Large intestine (tissue), 3 donors: ENCODE measurements around the gene SCAPER. TPM values are rescaled to one million over a fixed set of nuclear protein-coding genes. Genes with fewer than 3 reads are reported as not detected.

Experiments used
- DNase-seq, 2 donors: peaks; one replicate each; pipeline versions ENCODE4 v3.0.0 to v3.0.0-alpha.2; 2013
- H3K27ac ChIP-seq: one replicate; pipeline ENCODE4 v1.5.1; 2013; ENCODE audit warnings: low read length
- H3K27me3 ChIP-seq: 2 replicates; pipeline ENCODE4 v1.6.1; 2013; ENCODE audit warnings: low read length; ENCODE audit not compliant: control insufficient read depth, insufficient read depth
- H3K36me3 ChIP-seq: 2 replicates; pipeline ENCODE4 v1.6.1; 2013; ENCODE audit warnings: low read length; ENCODE audit not compliant: control insufficient read depth, insufficient read depth
- H3K4me1 ChIP-seq: one replicate; pipeline ENCODE4 v1.6.1; 2013; ENCODE audit warnings: low read length; ENCODE audit not compliant: control insufficient read depth, insufficient read depth
- H3K4me3 ChIP-seq: one replicate; pipeline ENCODE4 v1.5.1; 2013; ENCODE audit warnings: low read length
- H3K9me3 ChIP-seq: one replicate; pipeline ENCODE4 v1.6.1; 2013; ENCODE audit warnings: mild to moderate bottlenecking, low read depth, low read length, moderate library complexity; ENCODE audit not compliant: control insufficient read depth
- WGBS: methylation state at CpG from one replicate; pipeline ENCODE4 v1.1.5; 2013; ENCODE audit warnings: low lambda C conversion rate; ENCODE audit not compliant: insufficient coverage; 5-methylcytosine and 5-hydroxymethylcytosine counted together
- polyA plus RNA-seq: library from polyadenylated mRNA; unstranded; fragments of 120-200 nt; gene quantifications from one replicate; pipeline ENCODE4 v1.2.1, GENCODE V29; 2013

SCAPER gene
- polyA plus RNA-seq, 1 donor = 28.0 TPM

GRCh38 chr15:76354823-76355440, 550.2 kb downstream of the SCAPER start:
- Histone ChIP-seq H3K36me3 (peaks cover 13% of the 10 kb centered on the region), H3K4me1 (no peaks in the 10 kb centered on the region), H3K4me3 (no peak overlapping the region), H3K27me3 (no peaks in the 10 kb centered on the region), H3K27ac (no peak overlapping the region), H3K9me3 (no peaks in the 10 kb centered on the region)
- WGBS = 73% methylated on average over 3 of the region's 3 CpGs
- no peak for DNase-seq

DNA sequence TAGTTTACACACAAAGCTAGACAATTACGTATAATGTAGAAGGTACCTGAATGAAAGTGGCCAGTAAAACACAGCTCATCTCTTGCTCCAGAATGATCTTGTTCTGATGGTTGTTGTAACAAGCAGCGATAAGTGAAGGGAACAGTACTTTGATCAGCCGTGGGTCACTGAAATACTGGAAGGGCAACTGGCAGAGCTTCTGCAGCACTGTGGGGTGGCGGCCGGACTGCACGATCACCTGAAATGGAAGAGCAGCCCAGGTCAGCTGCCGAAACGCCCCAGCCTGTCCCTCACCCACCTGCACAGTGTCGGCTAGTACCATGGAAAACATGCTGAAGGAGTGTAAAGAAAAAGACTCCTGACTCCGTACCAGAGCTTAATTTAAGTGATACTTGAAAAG, 551.2 kb downstream of the SCAPER start:
- Histone ChIP-seq H3K27ac (no peak overlapping the region), H3K4me3 (no peak overlapping the region), H3K9me3 (no peaks in the 10 kb centered on the region), H3K36me3 (peaks cover 10% of the 10 kb centered on the region), H3K4me1 (no peaks in the 10 kb centered on the region), H3K27me3 (no peaks in the 10 kb centered on the region)
- DNase-seq = no peak
- WGBS = 100% methylated on average over 1 of the region's 10 CpGs

GRCh38 chr15:76353023-76353577, 552.0 kb downstream of the SCAPER start:
- no peak overlapping the region for H3K4me3 ChIP-seq
- peaks cover 10% of the 10 kb centered on the region for H3K36me3 ChIP-seq
- no peaks in the 10 kb centered on the region for H3K27me3 ChIP-seq
- WGBS = no CpG with 5 or more reads among the region's 1 CpG
- DNase-seq = no peak
- no peak overlapping the region for H3K27ac ChIP-seq
- H3K9me3 ChIP-seq = no peaks in the 10 kb centered on the region
- no peaks in the 10 kb centered on the region for H3K4me1 ChIP-seq

DNA sequence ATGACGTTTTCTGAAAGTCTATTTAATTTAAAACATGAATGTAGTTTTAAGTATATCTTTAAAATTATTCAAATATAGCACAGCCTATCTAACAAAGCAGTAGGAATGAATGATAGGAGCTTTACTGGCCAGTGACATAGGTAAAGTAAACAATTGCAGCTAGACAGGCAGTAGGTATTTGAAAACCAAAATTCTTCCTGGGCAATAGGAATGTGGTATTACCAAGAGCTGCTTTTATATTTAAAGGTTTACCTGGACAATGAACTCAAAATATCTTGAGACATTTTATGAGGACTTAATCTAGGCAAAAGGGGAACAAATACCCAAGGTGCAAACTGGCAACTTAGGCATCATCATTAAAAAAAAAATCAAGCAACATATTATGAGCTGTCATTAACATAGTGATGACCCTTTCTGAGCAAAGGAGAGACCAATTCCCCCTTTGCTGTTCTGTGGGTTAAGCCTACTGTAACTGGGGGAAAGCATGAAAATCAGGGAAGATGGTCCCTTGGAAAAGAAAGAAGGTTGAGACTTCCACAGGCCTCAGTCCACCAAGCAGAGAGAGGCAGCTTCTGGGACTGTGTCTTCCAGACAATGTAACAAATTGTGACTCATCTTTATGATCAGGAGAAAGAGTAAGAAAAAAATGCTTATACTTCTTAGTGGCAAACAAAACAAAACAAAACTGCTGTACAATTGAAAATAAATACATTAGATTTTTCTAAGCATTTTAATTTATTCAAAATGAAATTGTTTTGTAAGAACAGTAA, 555.7 kb downstream of the SCAPER start:
- WGBS = 71% methylated on average over 1 of the region's 1 CpG
- DNase-seq = no peak
- peaks cover 7% of the 10 kb centered on the region for H3K4me1 ChIP-seq

DNA sequence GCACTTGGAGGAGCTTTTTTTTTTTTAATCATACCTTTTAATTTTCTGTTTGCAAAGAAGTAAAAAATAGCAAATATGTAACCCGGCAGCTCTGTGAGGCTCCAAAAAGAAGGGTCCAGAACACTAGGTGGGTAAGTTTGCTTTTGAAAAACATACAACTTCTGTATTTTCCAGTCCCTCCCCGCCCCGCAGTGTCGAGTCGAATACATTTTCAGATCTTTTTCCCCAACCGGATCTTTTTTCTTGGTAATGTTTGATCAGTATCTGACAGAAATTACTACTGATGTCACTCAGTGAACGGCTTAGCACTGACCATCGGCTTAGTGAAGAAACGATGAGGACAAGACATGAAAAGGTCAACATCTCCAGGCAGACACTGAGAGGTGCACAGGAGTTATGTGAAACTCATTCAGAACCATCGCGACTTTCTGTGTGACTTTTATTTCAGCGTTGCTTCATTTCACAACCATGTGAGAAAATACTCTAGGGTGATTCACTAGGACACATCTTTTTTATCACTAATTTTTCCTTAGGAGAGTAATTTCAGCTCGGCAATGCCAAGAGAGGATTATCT, 557.6 kb downstream of the SCAPER start:
- WGBS = no CpG with 5 or more reads among the region's 13 CpGs
- Histone ChIP-seq H3K4me1 (peaks cover 7% of the 10 kb centered on the region), H3K27me3 (peaks cover 52% of the 10 kb centered on the region), H3K36me3 (peaks cover 4% of the 10 kb centered on the region), H3K27ac (no peak overlapping the region), H3K4me3 (no peak overlapping the region), H3K9me3 (peaks cover 8% of the 10 kb centered on the region)
- peak in 1 of 2 donors; percentile 18 for DNase-seq

More for the DNA sequence above, 555.7 kb downstream of the SCAPER start:
- Histone ChIP-seq H3K36me3 (peaks cover 4% of the 10 kb centered on the region), H3K4me3 (no peak overlapping the region), H3K9me3 (peaks cover 6% of the 10 kb centered on the region), H3K27ac (no peak overlapping the region), H3K27me3 (peaks cover 35% of the 10 kb centered on the region)

DNA sequence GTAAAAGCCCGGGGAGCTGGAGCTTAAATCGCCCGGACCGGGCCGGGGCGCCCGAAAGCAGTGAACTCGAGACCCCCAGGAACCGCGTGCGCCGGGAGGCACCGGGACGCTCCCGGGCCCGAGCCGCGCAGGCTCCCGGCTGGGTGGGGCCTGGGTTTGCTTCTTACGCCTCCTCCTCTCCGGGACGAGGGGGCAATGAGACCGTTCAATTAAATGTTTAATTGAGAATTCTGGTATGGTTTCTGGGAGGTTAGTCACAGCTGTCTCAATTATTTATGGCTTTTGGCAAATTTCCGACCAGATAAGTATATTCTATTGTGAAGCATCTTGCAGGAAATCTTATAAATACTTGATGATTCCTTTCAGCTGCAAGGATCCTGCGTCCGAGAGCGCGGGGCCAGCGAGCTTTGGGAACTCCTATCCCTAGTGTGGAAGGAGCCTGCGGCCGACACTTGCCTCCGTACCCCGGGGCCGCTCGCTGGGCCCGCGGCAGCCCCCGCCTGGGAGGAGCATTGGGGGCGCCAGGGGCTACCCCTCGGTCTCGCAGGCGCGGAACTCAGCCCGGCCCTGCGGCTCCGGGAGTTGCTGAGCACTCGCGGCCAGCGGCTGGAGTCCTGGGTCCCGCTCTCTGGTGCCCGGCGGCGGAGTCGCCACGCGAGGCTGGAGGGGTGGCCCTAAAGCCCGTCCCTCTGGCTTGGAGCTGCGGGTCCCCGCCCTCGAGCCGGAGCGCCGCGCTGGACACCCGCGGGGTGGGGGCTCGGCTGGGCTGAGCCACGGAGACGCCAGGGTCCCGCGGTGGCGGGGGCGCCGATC, 558.3 kb downstream of the SCAPER start:
- peak in 1 of 2 donors; percentile 49 for DNase-seq
- WGBS = no CpG with 5 or more reads among the region's 74 CpGs
- peak overlapping the region; percentile 37 for H3K27ac ChIP-seq
- H3K9me3 ChIP-seq = peaks cover 15% of the 10 kb centered on the region
- H3K4me3 ChIP-seq = peak overlapping the region; percentile 47
- peaks cover 4% of the 10 kb centered on the region for H3K36me3 ChIP-seq
- peaks cover 12% of the 10 kb centered on the region for H3K4me1 ChIP-seq
- peaks cover 59% of the 10 kb centered on the region for H3K27me3 ChIP-seq

- Histone ChIP-seq H3K9me3 (peaks cover 15% of the 10 kb centered on the region), H3K36me3 (peaks cover 4% of the 10 kb centered on the region), H3K27me3 (peaks cover 67% of the 10 kb centered on the region), H3K27ac (peak overlapping the region; percentile 37), H3K4me1 (peaks cover 16% of the 10 kb centered on the region), H3K4me3 (peak overlapping the region; percentile 47)
- peak in 1 of 2 donors; percentile 73 for DNase-seq
- WGBS = 0% methylated on average over 2 of the region's 65 CpGs
Observed at GRCh38 chr15:76345880-76346668, 559.1 kb downstream of the SCAPER start.

- no CpG with 5 or more reads among the region's 7 CpGs for WGBS
- Histone ChIP-seq H3K4me3 (peak overlapping the region; percentile 47), H3K4me1 (peaks cover 19% of the 10 kb centered on the region), H3K36me3 (peaks cover 4% of the 10 kb centered on the region), H3K27me3 (peaks cover 73% of the 10 kb centered on the region), H3K27ac (peak overlapping the region; percentile 3), H3K9me3 (peaks cover 18% of the 10 kb centered on the region)
- no peak for DNase-seq
Observed at GRCh38 chr15:76345583-76345879, 559.6 kb downstream of the SCAPER start.

- H3K27me3 ChIP-seq = peaks cover 77% of the 10 kb centered on the region
- H3K4me3 ChIP-seq = no peak overlapping the region
- H3K27ac ChIP-seq = peak overlapping the region; percentile 3
- H3K36me3 ChIP-seq = peaks cover under 1% of the 10 kb centered on the region
- peaks cover 22% of the 10 kb centered on the region for H3K9me3 ChIP-seq
- peaks cover 24% of the 10 kb centered on the region for H3K4me1 ChIP-seq
- 0% methylated on average over 2 of the region's 3 CpGs for WGBS
- peak in 1 of 2 donors; percentile 16 for DNase-seq
Observed at GRCh38 chr15:76344893-76345582, 560.1 kb downstream of the SCAPER start.
